Measurements from ENCODE around the gene CFAP141.

Gene CFAP141

DNA sequence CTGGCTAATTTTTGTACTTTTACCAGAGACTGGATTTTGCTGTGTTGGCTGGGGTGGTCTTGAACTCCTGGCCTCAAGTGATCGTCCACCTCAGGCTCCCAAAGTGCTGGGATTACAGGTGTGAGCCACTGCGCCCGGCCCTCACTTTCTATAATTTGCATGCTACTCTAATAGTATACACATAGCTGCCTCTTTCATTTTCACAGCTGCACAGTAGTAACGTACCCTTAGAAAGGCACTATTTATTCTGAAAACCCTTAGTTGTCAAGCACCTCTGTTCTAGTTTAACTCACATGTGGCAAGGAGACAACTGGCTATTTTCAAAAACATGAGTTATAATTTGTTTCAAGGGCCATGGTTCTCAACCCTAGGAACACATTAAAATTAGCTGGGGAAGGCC is 31.5 kb downstream of the CFAP141 start:
- in situ Hi-C loops (cut with HindIII; ENCODE audit: low sequenced_read_pairs), result no loop called here

DNA sequence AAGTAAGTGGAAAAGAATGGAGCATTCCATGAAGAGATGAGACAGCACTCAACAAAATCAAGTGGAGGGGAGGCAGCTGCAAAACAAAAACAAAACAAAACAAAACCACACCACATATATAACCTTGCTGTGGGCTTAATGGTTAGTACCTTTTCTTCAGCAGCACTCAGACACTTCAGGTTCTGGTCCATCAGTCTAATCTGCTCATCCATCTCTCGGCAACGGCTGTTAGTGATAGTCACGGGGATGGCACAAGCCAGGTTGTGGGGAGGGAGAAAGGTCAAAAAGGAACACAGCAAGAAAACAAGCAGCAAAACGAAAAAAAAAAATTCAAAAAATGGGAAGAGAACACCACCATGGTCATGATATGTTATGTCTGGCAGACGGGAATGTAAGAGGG is 34.3 kb downstream of the CFAP141 start:
- in situ Hi-C loops (cut with HindIII; ENCODE audit: low sequenced_read_pairs), result no loop called here

DNA sequence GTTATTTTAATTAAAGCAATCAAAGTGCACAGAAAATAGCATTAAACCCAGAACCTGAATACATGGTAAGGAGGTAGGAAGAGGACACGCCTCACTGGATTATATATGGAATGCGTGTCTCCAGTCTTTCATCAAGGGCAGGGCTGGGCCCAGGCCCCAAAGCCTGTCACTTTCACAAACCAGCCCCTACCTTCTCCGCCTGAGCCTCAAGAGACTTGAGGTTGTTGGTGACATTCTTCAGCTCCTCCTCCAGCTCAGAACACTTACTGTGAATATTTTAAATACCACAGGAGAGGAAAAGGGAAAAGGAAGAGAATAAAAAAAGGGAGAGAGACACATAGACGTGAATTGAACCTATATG is 34.9 kb downstream of the CFAP141 start:
- in situ Hi-C loops (cut with HindIII; ENCODE audit: low sequenced_read_pairs), result no loop called here

DNA sequence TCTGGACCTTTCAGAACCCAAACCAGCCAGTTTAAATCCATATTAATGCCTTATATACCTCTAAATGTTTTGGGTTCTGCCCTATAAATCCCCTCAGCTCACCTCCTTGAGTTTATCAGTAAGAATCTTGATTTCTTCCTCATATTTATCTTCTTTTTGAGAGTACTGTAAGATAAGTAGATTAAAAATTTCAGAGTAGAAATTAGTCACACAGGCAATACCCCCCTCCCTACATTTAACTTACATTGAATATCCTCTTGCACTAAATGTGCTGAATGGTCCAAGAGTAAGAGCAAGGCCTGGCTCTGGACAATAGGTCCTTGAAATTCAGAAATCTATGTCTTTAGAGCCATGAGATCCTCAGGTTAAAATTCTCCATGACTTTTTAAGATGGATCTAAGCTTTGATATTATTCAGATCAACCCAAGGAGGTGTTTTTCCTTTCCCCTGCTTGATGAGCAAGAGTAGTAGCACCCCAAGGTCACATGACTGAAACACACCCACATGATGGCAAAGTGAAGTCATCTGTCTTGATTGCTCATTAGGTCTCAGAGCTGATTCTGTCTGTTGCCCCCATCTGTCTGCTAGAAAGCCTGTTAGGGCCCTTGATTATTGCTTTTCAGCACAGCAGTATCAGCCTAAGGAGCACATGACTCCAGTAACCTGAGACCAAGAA is 35.4 kb downstream of the CFAP141 start:
- in situ Hi-C loops (cut with HindIII; ENCODE audit: low sequenced_read_pairs), result no loop called here

DNA sequence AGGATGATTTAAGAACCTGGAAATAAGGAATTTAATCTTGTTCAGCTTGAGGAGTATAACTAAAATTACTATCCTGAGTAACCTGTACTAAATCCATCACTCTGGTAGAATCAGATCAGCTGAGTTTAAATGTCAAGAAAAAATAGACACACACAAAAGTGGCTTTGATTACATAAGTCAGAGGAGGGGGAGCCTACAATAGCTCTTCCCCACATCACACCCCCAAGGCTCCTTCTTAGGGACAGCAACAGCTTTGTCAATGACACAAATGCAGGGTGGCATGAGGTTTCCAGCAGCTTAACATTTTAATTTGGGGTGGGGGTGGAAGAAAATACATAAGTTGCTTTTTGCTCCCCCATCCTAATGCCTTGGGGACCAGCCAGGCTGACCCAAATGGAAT is 38.7 kb downstream of the CFAP141 start:
- in situ Hi-C loops (cut with HindIII; ENCODE audit: low sequenced_read_pairs), result no loop called here

DNA sequence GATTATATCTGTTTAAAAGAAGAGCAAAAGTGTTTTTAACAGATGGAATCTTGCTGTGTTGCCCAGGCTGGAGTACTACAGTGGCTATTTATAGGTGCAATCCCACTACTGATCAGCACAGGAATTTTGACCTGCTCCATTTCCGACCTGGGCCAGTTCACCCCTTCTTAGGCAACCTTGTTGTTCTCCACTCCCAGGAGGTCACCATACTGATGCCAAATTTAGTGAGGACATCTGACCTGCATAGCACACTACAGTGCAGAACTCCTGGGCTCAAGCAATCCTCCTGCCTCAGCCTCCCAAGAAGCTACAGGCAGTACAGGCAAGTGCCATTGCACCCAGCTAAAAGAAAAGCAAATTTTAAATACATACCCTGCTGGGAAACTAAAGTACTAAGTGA is 39.9 kb downstream of the CFAP141 start:
- in situ Hi-C loops (cut with HindIII; ENCODE audit: low sequenced_read_pairs), result no loop called here

DNA sequence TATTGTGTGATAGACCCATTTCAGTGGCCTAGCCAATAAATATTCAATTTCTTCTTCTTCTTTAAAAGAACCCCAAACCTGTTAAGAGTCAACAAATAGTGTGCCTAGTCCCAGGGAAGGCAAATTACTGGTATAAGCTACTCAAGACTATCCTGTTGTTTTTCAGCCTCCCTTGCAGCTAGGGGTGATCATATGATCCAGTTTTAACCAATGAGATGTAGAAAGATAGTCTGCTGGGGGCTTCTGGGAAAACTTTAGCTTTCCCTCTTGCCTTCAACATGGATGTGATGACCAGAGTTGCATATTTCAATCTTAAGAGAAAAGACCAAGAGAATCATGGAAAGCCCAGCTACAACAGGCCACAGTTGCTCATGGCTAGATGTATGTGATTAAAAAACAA is 46.6 kb downstream of the CFAP141 start:
- in situ Hi-C loops (cut with HindIII; ENCODE audit: low sequenced_read_pairs), result no loop called here

DNA sequence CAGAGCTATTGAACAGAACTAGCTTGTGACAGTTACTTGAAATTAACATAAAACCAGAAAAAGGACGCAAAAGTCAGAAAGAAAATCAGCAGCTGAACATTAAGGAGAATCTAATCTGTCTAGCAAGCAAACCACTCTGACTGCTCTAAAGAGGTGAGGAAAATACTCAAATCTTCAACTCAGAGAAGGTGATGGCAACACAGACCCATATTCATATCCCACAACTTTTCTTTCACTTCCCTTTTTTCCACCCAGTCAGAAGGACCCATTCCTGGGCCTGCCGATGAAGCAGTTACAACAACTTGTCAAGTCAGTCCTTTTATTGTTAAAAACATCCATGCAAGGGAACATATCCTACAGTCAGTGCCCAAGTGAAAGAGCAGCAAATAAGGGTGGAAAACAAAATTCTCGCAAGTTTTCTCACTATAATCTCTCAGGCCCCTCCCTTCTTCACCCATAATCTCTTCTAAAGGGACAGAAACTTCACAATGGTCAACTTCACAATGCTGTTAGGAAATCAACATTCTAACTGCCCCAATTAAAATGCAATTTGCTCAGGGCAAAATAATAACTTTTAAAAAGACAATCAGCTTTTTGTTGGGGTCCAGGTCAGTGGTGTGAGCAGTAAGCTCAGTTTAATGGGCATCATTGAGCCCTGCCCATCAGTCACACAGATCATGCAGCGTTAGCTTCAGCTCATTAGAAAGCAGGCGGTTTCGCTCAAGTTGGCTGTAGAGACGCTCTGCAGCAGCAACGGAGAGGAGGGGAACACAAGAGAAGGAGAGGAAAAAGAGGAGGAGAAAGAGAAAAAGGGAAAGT is 47.6 kb downstream of the CFAP141 start:
- in situ Hi-C loops (cut with HindIII; ENCODE audit: low sequenced_read_pairs), result no loop called here

DNA sequence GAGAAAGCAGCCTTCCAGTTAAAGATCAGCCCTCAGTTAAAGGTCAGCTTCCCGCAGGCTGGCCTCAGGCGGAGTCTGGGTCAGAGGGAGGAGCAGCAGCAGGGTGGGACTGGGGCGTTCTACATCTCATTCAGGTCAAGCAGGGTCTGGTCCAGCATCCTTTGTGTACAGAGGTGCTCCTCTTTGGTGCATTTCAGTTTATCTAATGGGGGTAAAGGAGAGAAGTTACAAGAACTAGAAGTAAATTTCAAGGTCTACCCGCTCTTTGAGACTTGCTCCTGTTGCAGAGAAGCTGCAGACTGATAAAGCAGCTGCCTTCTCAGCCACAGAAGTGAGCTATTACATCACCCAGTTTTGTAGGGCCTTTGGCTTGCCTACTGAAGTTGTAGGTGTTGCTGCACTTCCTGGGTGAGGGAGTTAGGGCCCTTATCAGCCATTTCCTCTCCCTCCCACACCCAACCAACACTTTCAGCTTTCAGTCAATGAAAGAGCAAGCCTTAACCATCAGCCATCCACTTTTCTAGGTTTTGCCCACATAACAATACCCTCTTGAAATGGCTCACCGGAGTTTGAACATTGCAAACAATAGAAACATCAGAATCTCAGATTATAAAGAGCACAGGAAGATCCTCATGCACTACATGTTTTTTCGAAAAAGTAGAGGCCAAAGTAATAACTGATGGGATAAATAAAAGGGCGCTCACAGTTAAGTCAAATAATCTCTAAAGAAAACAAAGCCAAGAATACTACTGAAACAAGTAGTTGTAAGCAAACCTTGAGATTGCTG is 48.4 kb downstream of the CFAP141 start:
- in situ Hi-C loops (cut with HindIII; ENCODE audit: low sequenced_read_pairs), result no loop called here

DNA sequence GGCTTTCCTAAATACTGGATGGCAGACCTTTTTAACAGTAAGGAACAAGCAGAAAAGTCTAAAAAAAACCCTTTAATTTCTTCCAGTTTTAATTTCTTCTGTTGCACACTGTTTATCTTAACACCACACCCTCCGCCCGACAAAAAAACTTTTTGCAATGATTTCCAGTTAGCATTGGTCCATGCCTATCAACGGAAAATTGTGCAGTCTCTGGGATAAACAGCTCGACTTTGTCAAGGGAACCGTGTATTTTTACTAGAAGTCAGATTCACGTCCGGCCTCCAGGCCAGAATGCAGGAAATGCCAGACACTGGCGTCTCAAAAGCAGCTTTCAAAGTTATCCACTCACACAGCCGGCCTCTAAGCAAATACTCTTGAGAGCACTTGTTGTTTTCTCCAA is 50.9 kb downstream of the CFAP141 start:
- in situ Hi-C loops (cut with HindIII; ENCODE audit: low sequenced_read_pairs), result no loop called here

DNA sequence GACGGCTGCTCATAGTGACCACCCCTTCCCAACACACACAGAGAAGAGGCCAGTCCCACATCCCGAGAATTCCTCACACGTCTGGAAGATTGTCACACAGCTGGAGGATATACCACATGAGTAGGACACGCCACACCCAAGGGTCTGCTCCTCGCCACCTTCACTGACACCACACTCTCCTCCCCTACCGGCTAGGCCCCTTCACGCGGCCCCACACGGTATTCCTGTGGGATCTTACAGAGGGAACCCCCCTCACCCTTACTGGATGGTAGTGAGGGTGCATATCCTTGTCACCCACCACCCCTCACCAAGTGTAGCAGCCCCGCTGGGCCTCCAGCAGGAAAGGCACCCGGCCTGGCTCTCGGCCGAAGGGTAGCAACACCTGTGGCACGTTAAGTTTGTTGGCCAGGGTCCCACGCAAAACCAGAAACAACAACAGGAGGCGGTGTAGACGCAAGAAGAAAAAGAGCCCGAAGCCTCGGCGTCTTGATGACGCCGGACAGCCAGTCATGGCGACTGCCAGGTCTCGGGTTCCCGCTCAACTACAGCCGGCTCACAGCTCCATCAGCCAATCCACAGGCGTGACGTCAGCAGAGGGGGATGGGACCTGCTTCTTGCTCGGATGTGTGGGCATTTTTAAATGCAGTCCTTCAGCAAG is 51.5 kb downstream of the CFAP141 start, which contains the start of gene NUP210L:
TSS of gene NUP210L (minus strand) at position 540 of the 658 bp plus-strand sequence.
- in situ Hi-C loops (cut with HindIII; ENCODE audit: low sequenced_read_pairs), result no loop called here

DNA sequence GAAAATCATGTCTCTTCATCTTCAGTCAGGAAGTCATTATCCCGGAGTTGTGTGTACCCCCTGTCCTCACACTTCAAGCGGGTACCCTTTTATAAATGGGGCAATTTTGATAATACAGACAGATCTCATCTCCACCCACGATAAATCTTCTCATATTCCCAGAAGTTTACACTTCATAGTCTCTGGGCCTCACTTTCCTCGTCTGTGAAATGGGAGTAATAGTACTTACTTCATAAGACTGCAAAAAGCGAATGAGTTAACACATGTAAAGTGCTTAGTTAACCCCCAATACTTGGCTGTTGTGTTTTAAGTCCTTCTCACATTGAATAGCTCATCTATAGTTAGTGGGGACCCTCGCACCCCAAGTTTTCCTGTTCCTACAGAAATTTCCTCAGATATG is 52.1 kb downstream of the CFAP141 start:
- in situ Hi-C loops (cut with HindIII; ENCODE audit: low sequenced_read_pairs), result no loop called here

DNA sequence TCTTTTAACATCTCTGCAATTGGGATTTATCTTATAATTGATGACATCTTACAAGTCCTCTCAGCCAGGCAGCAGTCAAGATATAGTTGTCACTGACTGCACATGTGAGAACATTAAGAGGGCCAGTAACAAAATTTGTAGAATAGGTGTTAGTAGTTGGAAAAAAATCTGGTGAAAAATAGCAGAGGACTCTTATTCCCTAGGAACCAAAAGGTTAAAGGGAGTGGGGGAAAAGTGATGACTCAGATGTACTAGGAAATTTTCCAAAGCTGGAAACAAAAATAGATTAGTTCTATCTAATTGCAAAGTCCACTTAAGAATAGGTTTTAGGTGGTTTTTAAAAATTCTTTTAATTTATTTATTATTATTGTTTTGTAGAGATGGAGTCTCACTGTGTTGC is 54.8 kb downstream of the CFAP141 start:
- in situ Hi-C loops (cut with HindIII; ENCODE audit: low sequenced_read_pairs), result no loop called here

Data from endothelial cell of hepatic sinusoid (primary cell).